Hair follicular keratinocyte (primary cell): ENCODE measurements around the gene EMSY. TPM values are rescaled to one million over a fixed set of nuclear protein-coding genes. Genes with fewer than 3 reads are reported as not detected.

Experiments
- total RNA-seq: library from RNA; depleted of rRNA; stranded (reverse); fragments of >200 nt; gene quantifications from 2 replicates; pipeline ENCODE4 v1.2.3, GENCODE V29; 2015

Gene EMSY, protein sequence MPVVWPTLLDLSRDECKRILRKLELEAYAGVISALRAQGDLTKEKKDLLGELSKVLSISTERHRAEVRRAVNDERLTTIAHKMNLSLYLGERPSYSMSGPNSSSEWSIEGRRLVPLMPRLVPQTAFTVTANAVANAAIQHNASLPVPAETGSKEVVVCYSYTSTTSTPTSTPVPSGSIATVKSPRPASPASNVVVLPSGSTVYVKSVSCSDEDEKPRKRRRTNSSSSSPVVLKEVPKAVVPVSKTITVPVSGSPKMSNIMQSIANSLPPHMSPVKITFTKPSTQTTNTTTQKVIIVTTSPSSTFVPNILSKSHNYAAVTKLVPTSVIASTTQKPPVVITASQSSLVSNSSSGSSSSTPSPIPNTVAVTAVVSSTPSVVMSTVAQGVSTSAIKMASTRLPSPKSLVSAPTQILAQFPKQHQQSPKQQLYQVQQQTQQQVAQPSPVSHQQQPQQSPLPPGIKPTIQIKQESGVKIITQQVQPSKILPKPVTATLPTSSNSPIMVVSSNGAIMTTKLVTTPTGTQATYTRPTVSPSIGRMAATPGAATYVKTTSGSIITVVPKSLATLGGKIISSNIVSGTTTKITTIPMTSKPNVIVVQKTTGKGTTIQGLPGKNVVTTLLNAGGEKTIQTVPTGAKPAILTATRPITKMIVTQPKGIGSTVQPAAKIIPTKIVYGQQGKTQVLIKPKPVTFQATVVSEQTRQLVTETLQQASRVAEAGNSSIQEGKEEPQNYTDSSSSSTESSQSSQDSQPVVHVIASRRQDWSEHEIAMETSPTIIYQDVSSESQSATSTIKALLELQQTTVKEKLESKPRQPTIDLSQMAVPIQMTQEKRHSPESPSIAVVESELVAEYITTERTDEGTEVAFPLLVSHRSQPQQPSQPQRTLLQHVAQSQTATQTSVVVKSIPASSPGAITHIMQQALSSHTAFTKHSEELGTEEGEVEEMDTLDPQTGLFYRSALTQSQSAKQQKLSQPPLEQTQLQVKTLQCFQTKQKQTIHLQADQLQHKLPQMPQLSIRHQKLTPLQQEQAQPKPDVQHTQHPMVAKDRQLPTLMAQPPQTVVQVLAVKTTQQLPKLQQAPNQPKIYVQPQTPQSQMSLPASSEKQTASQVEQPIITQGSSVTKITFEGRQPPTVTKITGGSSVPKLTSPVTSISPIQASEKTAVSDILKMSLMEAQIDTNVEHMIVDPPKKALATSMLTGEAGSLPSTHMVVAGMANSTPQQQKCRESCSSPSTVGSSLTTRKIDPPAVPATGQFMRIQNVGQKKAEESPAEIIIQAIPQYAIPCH (N-terminal part only)
- total RNA-seq = 5.1 and 5.5 TPM in 2 replicates

DNA sequence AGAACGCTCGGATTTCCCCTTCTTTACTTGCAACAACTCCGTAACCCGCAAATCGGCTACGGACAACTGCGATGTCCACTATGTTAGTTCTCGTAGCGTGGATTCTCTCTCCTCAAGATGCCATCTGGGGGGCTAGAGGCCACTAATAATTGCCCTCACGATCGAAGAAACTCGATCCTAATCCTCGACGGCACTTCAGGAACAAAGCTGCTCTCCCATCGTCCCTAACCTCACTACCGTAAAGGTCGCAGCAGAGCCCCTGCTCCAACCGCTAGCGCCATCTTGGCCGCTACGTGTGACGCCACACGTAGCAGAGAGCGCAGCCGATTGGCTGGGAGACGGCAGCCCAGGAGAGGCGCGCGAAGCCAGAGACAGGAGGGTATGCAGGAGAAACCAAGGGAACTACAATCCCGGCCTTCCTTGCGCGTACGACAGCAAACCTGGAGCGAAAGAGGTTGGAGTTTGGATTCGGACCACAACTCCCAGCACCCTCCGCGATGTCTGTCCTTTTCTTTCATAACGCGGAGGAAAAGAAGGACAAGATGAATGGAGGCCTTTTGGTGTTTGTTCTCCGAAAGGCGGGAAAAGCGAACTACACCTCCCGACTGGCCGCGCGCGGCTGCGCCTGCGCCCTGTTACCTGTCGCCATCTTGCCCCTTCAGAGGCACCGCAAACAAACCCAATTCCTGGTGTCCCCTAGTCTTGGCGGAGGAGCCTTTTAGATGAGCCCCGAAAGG is at the start of gene EMSY:
TSS of gene EMSY (plus strand) at position 635 of the 737 bp plus-strand sequence. CDS start 1,921 bp downstream, outside the sequence.

Other genes starting within 250 kb of the EMSY start
- gene WNT11, start 238.5 kb upstream of the EMSY start, total RNA-seq = 0.39 TPM in 1 of 2 replicates, not detected in the other
- gene THAP12, start 63.9 kb upstream of the EMSY start, total RNA-seq = 26.5 and 37.2 TPM in 2 replicates
- gene GVQW3, start 63.7 kb upstream of the EMSY start, total RNA-seq = 0.16 and 0.38 TPM in 2 replicates
- gene LRRC32, start 225.7 kb downstream of the EMSY start, total RNA-seq = not detected in 2 replicates